MCF 10A (cell line): ENCODE results near the gene GOLIM4. TPM values are rescaled to one million over a fixed set of nuclear protein-coding genes. Genes with fewer than 3 reads are reported as not detected.

Experiments used
- BruUV-seq: library from RNA; stranded (reverse); fragments of 400-500 nt; replicated peaks from 2 replicates; lab custom pipeline; 2021; lab: Mats Ljungman, UMichigan
- CTCF ChIA-PET: fragments of 300-600 bp; sonication (Branson Sonifier 250); formaldehyde crosslinking; extraction: SDS; loops from one replicate; lab custom pipeline; 2021; ENCODE audit warnings: antibody characterized with exemption, inconsistent platforms; lab: Yijun Ruan, JAX
- POLR2A ChIA-PET: fragments of 300-600, 350-650 bp; sonication (Branson Sonifier 250); formaldehyde crosslinking; extraction: SDS; loops from one replicate; lab custom pipeline; 2020; ENCODE audit warnings: antibody characterized with exemption, inconsistent platforms; lab: Yijun Ruan, JAX
- DNase-seq: peaks from one replicate; pipeline ENCODE4 v3.0.0-alpha.2; 2018; ENCODE audit not compliant: unreplicated experiment
- H3K27ac Mint-ChIP-seq: one replicate; pipeline ENCODE4 v1.8.0; 2022; ENCODE audit warnings: mild to moderate bottlenecking, low read depth, mixed read lengths; ENCODE audit not compliant: unreplicated experiment
- H3K27me3 Mint-ChIP-seq: one replicate; pipeline ENCODE4 v1.8.0; 2022; ENCODE audit warnings: mixed read lengths; ENCODE audit not compliant: insufficient read depth, unreplicated experiment
- H3K36me3 Mint-ChIP-seq: one replicate; pipeline ENCODE4 v1.8.0; 2022; ENCODE audit warnings: mild to moderate bottlenecking, moderate library complexity, mixed read lengths; ENCODE audit not compliant: insufficient read depth, unreplicated experiment
- H3K4me1 Mint-ChIP-seq: one replicate; pipeline ENCODE4 v1.8.0; 2022; ENCODE audit warnings: mixed read lengths; ENCODE audit not compliant: insufficient read depth, unreplicated experiment
- H3K4me3 Mint-ChIP-seq: one replicate; pipeline ENCODE4 v1.8.0; 2022; ENCODE audit warnings: mild to moderate bottlenecking, moderate library complexity, mixed read lengths; ENCODE audit not compliant: unreplicated experiment
- H3K9me3 Mint-ChIP-seq: one replicate; pipeline ENCODE4 v1.8.0; 2022; ENCODE audit warnings: mixed read lengths; ENCODE audit not compliant: unreplicated experiment
- CTCF ChIP-seq: fragments of 200-600 bp; IDR thresholded peaks from one replicate; pipeline ENCODE4 v1.8.0; 2022; ENCODE audit warnings: antibody characterized with exemption, mild to moderate bottlenecking; ENCODE audit not compliant: unreplicated experiment
- intact Hi-C: fragments of 100-400 bp; cut with micrococcal nuclease; formaldehyde crosslinking; loops from 2 replicates; pipeline ENCODE4 v1.14.1; 2022
- total RNA-seq: library from RNA; stranded (reverse); gene quantifications from 2 replicates; pipeline ENCODE4 v1.2.3, GENCODE V29; 2022

The GOLIM4 gene
- total RNA-seq, 1 experiment from 2014 or later, result 25.8 TPM

GRCh38 chr3:168113848-168114247, 18.1 kb upstream of the GOLIM4 start:
- Mint-ChIP-seq H3K27me3 (no peaks in the 10 kb centered on the region), H3K4me3 (no peak overlapping the region), H3K9me3 (no peaks in the 10 kb centered on the region), H3K4me1 (peaks cover 13% of the 10 kb centered on the region), H3K27ac (no peak overlapping the region), H3K36me3 (no peaks in the 10 kb centered on the region)
- CTCF ChIA-PET, result interaction anchor here (0.7 to 1.6 kb wide), 4 partner anchors 12 to 53 kb away, joined by 3 to 6 read pairs (median 3); no protein-coding TSS in a partner anchor
- BruUV-seq, result no TSS peak
- DNase-seq, result no peak
- POLR2A ChIA-PET, result interaction anchor here (1.6 kb wide), 1 partner anchor 18 kb away, joined by 5 read pairs; the partner anchor contains the start of gene GOLIM4
- no peak for TF ChIP-seq CTCF
- intact Hi-C loops, result no loop called here

GRCh38 chr3:168112894-168113293, 17.2 kb upstream of the GOLIM4 start:
- TF ChIP-seq CTCF, result no peak

GRCh38 chr3:168104361-168104760, 8.6 kb upstream of the GOLIM4 start:
- no peaks in the 10 kb centered on the region for H3K4me1 Mint-ChIP-seq
- no peak overlapping the region for H3K27ac Mint-ChIP-seq
- CTCF ChIA-PET, result no interaction called here
- no peak for TF ChIP-seq CTCF
- no peak overlapping the region for H3K4me3 Mint-ChIP-seq
- intact Hi-C loops, result no loop called here
- no peaks in the 10 kb centered on the region for H3K27me3 Mint-ChIP-seq
- peaks cover 8% of the 10 kb centered on the region for H3K9me3 Mint-ChIP-seq
- POLR2A ChIA-PET, result no interaction called here
- DNase-seq, result no peak
- BruUV-seq, result no TSS peak
- H3K36me3 Mint-ChIP-seq, result no peaks in the 10 kb centered on the region

More at GRCh38 chr3:168112894-168113293, 17.2 kb upstream of the GOLIM4 start:
- Mint-ChIP-seq H3K27me3 (no peaks in the 10 kb centered on the region), H3K4me1 (peaks cover 10% of the 10 kb centered on the region), H3K36me3 (no peaks in the 10 kb centered on the region), H3K4me3 (no peak overlapping the region), H3K9me3 (no peaks in the 10 kb centered on the region), H3K27ac (no peak overlapping the region)
- ChIA-PET POLR2A (interaction anchor here (0.6 kb wide), 2 partner anchors 17 to 1343 kb away, joined by 3 read pairs; no protein-coding TSS in a partner anchor), CTCF (interaction anchor here (0.5 to 1.3 kb wide), 4 partner anchors 12 to 1355 kb away, joined by 3 to 5 read pairs (median 4); no protein-coding TSS in a partner anchor)
- DNase-seq, result no peak
- intact Hi-C loops, result no loop called here
- BruUV-seq, result no TSS peak

- no TSS peak for BruUV-seq
- H3K36me3 Mint-ChIP-seq, result no peaks in the 10 kb centered on the region
- no peaks in the 10 kb centered on the region for H3K27me3 Mint-ChIP-seq
- CTCF ChIA-PET, result interaction anchor here (0.6 kb wide), 1 partner anchor 67 kb away, joined by 3 read pairs; no protein-coding TSS in a partner anchor
- intact Hi-C loops, result no loop called here
- no peak for TF ChIP-seq CTCF
- peaks cover 8% of the 10 kb centered on the region for H3K9me3 Mint-ChIP-seq
- no peak overlapping the region for H3K27ac Mint-ChIP-seq
- POLR2A ChIA-PET, result no interaction called here
- H3K4me3 Mint-ChIP-seq, result no peak overlapping the region
- no peaks in the 10 kb centered on the region for H3K4me1 Mint-ChIP-seq
- DNase-seq, result no peak
Observed at GRCh38 chr3:168102735-168103410, 7.1 kb upstream of the GOLIM4 start.
